Bone marrow (tissue), 2 donors: ENCODE measurements around the gene GPR26.

Experiments
- DNase-seq, 2 donors: peaks; one replicate each; lab custom pipeline; 2025; lab: John Stamatoyannopoulos, UW

The GPR26 gene

DNA sequence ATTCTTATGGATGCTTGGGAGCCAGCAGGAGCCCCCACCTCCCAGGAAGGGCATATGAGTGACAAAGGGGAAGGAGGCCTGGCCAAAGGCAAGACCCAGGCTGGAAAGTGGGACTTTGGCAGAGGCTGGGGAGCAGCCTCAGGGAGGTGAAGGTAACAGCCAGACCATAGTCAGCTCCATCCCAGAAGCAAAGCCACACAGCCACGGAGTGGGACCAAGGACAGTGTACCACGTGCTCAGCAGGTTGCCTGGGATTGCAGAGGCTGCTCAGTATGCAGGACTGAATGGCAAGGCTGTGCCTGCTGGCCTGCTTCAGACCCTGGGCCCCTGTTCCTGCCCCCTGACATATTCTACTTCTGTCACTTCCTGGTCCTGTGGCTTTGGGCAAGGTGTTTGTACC is 17.6 kb upstream of the GPR26 start:
- no peak for DNase-seq

DNA sequence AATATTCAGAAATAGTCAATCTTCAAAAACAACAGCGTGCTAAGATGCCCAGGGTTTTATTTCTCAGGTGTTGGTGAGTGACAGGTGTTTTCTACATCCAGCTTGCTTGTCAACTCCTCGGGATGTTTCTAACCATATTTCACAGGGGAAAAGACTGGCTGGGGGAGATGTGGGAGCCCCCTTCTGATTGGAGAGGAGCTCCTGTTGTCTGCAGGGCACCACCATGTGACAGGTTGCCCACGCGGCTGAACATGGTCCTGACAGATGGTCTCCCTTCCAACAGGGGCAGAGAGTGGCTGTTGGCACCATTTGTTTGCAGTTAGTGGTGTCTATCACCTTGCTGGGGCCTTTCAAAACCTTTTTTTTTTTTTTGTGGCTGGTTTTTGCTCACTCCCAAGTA is 16.5 kb upstream of the GPR26 start:
- DNase-seq = no peak

DNA sequence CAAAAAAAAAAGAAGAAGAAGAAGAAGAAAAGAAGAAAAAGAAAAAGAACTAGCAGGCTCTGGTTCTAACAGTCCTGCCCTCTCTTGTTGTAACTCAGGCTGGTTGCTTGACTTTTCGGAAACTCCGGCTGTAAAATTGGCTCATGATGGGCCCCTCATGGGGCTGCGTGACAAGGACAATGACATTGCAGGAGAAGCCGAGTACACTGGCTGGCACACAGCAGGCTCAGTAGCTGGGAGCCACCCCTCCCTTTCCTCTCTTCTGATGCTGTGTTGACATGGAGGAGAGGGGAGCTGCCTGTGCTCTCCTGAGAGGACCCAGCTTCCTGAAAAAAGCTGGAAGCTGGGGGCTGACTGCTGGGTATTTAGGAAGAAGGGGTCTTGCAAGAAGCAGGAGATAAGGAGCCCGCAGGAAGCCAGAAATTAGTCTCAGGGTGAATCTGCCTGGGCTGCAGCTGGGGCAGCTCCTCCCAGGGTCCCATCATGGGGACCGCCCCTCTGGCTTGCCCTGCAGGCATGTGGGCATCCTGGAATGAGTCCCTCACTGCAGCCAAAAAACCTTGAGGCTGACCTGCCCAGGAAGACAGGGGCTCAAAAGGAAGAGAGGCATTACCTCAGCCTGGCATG is 14.6 kb upstream of the GPR26 start:
- no peak for DNase-seq

DNA sequence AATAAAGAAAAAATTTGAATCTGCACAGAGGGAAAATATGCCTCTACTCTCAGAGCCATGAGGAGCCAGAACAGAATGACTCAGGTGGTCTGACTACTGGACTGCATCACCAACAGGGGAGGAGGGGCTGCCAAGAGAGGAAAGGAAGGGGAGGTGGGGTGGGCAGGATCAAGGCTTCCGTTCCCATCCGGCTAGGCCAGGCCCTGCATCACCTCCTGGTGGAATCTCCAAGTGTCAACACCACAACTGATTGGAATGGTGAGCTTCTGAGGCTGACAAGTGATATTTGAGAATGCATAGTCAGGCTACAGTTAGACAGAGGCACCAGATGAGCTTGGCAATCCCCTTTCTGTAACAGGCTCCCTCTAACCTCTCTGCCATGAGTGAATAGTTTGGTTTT is 10.4 kb upstream of the GPR26 start:
- DNase-seq = no peak

DNA sequence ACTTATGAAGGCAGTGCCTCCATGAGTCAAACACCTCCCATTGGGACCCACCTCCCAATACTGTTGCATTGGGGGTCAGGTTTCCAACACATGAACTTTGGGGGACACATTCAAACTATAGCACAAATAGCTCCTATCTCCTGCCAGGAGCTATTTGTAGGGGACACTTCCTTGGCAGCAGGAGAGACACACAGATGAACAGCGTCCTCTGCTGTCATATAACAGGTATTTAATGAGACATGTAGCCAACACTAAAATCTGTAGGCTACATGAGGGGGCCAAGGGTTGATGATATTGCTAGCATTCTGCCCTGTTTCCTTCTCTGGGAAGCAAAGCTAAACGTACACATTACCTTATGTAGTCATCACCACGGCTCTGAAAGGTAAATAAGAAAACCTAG is 2.6 kb upstream of the GPR26 start:
- no peak for DNase-seq

DNA sequence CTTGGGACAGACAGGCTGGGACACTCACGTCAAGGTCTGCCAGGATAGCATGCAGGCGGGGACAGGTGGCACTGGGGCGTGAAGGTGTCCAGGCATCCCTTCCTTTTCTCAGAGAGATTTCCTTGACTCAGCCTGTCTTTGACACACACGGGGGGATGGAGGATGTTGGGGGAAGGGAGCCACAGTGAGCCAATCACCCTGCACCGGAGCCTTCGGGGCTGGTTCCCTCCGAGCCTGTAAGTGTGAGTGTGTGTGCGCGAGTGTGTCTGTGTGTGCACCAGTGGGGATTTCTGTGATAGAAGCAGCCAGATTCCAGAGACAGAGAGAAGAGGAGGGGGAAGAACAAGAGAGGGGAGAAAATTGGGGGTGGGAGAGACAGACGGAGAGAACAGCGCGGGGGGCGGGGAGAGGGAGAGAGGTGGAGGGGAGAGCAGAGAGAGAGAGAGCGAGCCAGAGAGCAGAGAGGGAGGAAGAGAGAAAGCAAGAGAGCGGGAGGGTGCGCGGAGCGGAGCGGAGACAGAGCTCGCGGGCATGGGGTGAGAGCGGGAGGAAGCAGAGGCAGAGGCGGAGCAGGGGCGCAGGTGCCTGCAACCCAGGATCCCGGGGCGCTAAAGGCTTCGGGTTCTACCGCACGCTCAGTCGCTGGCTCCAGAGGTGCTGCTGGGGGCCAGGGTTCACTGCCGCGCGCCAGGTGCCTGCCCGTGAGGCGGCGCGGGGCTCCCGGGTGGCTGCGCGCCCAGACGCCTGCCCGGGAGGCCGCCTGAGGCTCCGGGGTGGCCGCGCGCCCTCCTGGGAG is 466 bp upstream of the GPR26 start:
- no peak for DNase-seq

DNA sequence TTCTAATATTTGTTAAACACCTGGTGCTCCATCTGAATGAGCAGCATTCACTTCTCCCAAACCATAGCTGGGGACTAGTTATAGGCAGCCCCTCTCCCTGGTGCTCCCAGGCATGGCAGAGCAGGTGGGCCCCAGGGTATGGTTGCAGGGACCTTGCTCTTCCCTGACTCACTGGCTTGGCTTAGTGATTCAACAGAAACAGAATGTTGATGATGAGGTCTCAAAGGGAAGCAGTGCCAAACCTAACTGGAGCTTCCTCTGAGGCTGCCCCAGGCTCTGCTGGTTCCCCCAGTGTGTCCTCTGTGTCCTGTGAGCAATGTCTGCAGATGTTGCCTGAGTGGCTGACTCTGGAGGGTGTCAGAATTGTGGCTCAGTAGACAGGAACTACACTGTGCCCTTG is 3.7 kb downstream of the GPR26 start:
- DNase-seq = no peak

DNA sequence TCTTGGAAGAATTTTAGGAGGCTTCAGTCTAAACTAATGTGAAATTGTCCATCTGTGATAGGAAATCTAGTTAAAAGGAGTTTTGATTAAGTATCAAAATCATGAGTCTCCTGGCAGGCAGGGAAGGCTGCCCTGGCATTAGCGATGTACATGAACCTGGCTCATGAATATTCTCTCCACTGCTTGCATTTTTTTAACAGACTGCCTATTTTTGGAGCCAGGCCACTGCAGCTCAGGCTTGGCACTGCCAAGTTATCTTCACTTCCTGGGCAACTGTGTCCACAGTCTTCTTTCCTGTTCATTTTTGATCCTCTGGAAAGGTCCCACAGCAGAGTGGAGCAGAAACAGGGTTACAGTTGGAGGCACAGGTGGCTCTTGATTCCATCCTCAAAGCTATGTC is 7.0 kb downstream of the GPR26 start:
- DNase-seq = no peak

DNA sequence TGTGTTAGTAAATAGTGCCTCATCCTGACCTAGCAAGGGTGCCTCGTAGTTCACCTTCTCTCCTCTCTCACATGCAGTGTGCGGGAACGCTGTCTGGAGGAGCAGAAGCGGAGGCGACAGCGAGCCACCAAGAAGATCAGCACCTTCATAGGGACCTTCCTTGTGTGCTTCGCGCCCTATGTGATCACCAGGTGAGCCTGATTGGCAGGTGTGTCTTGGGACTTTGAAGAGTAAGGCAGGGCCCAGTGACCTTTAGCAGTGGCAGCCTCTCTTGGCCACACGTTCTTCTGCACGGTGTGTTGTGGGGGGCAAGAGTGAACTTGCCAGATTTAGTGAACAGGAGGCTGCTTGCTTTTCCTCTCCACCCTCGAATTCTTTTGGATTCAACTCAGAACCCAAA is 8.6 kb downstream of the GPR26 start:
- DNase-seq = no peak

DNA sequence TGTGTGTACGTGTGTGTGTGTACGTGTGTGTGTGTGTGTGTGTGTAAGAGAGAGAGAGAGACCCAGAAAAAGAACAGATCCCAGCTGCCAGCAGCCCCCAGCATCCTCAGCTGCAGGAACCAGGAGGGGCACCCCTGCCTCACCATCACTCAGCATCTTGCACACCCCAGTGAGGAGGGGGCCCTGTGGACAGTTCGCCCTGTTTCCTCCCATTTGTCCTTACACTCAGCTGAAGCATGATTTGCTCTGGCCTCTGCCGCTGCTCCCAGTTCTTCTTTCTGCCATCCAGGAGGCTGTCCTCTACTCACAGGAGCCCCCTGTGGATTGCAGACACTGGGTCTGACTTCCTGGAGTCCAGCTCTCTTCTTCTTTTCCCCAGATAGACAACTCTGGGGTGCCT is 9.7 kb downstream of the GPR26 start:
- no peak for DNase-seq

DNA sequence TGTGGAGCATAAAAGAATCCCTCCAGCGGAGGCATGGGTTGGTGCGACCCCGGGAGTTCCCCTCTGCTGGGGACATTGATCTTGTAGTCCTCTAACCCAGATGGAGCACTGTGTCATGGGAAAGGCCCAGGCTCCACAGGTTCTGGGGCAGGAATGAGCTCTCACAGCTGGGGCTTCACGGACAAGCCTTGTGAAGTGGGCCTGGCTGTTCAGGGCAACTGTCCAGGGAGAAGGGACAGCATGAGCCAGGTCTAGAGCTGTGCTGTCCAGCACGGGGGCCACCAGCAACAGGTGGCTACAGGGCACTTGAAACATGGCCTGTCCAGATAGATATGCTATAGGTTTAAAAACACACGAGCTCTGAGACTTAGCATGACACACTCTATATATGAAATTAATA is 11.4 kb downstream of the GPR26 start:
- no peak for DNase-seq

DNA sequence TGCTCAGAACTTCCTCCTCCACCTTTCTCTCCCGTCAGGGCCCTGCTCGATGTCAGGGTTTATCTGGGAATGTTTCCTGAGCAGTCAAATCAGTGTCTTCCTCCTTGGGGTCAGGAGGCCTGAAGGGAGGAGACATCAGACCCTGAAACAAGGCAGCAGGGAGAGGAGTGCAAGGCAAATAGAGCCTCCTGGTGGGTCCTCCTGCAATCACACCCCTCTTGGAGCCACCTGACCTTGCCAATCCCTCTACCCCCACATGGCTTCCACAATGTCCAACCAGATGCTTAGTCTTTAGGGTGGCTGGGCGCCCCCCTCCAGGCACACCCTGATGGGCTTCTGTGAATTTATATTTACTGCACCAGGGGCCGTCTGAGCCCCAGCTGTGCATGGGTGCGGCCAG is 12.2 kb downstream of the GPR26 start:
- DNase-seq = no peak

DNA sequence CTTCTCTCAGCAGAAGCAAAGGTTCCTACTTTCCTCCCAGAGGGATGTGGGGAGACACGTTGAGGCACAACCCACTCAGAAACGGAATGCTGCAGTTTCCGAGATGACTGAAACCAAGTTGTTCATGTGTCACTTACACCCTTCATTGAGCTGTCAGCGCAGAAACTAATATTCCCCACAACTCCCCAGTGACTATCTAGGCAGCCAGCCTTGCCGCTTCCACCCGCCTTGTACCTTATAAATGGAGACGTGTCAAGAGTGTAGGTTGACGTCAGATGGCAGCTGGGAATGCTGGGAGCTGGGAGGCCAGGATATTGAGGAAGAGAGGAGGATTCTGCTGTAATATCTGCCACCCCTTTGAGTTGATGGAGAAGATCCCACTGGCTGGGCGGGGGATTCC is 15.1 kb downstream of the GPR26 start:
- no peak for DNase-seq

DNA sequence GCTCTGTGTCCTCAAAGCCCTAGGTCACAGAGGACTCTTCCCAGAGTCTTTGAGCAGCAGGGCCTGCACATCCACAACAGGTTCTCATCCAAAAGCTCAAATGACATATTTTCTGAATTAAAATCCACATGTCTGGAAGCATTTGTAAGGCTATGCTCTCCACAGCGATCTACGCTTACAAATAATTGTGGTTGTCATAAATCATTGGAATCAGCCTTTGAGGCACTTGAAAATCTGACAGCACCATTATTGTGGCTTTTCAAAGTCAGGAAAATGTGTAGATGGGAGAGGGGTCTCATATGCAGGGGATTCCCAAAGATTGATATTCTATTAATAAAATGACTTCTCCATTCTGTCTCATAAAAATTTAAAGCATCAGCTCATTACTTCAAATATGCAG is 16.3 kb downstream of the GPR26 start:
- no peak for DNase-seq

DNA sequence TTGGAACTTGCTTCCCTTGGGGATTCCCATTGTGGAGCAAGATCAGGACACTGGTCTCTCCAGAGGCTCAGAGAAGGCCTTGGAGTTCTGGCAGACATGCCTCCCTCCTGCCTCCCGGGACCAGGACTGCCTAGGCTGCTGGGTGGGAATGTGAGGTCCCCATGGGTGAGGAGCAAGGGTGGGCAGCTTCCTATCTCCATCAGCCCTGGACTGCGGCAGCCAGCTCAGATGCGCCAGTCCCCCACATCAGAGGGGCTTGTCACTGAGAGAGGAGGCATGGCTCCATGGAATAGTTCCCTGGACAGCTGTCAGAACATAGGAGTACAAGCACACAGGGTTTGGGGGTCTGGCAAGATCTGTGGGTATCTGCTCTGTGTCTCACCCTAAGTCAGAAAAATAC is 17.3 kb downstream of the GPR26 start:
- no peak for DNase-seq

DNA sequence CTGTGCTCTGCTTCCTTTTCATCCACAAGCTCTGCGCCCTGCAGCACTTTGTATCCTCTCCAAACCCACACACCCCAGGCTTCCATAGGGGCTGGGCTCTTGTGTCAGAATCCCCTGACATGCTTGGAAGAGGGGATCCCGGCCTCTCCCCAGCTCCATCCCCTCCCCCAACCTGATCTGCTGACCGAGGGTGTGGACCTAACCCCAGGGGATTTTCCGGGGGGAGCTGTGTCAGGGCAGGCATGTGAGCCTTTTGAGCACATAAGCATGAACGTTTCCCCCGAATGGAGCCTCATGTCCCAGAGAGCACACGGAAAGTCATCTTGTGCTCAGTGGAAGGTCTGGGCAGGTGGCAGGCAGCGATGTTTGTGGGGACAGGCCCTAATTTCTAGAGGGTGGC is 17.7 kb downstream of the GPR26 start:
- no peak for DNase-seq

DNA sequence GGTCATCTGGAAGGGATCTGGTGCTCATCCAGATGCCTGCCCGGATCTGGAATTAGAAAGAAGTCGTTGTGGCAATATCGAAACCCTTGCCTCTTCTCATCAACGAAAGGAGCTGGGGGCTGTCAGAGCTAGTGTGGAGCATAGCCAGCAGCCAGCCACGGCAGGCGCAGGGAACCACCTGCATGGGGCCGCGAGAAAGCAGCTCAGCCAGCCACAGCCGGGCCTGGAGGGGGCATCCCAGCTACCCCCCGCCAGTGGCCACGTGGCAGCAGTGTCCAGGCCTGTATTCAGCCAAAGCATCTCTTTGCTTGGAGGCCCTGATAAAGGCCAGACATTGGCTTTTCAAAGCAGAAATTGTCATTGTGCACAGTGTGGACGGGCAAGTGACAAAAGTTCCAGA is 19.1 kb downstream of the GPR26 start:
- no peak for DNase-seq

DNA sequence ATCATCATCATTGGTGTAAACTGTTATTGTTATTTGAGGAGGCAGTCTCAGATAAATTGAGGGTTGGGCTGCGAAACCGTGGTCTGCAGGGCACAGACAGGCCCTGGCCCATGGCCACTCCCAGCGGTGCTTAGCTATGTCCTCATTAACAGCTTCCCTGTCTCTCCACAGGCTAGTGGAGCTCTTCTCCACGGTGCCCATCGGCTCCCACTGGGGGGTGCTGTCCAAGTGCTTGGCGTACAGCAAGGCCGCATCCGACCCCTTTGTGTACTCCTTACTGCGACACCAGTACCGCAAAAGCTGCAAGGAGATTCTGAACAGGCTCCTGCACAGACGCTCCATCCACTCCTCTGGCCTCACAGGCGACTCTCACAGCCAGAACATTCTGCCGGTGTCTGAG is 21.6 kb downstream of the GPR26 start:
- DNase-seq = no peak

DNA sequence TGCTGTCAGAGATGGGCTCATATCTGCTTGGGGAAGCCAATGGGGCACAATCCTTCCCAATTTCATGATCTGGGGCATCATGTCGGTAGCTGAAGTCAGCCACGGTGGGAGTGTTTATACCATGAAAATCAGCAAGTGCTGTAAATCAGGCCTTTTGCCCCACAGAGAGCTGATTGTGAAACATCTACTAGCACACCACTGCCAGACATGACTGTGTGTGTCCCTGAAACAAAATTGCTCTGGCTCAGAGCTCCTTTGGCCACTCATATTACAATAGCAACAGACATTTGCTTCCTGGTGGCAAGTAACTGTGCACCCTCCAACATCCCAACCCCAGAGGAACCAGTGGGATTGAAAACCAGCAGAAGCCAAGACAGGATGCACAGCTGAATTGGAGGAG is 23.7 kb downstream of the GPR26 start:
- no peak for DNase-seq

DNA sequence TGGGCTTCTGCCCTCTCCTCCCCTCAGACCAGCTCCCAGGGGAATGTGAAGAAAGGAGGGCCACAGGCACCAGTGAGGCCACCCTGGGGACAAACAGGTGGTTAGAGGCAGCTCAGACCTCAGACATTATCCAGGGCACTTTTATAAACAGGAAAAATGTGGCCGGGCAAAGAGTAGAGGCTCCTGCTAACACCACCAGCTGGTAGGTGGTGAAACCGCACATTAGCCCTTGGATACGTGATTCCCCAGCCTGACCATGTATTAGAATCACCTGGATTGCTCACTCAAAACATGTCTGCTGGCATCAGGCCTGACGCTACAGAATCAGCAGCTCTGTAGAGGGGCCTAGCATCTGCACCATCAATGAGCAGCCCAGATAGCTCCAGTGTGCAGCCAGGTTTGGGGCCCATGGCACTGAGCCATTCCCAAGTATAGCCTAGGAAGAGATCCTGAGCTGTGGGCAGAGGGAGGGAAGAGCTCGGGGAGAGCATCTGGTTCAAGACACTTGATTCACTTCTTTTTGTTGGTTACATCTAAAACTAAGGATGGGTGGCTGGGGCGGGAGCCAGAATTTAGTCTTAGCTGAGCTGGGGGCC is 37.1 kb downstream of the GPR26 start:
- no peak for DNase-seq

DNA sequence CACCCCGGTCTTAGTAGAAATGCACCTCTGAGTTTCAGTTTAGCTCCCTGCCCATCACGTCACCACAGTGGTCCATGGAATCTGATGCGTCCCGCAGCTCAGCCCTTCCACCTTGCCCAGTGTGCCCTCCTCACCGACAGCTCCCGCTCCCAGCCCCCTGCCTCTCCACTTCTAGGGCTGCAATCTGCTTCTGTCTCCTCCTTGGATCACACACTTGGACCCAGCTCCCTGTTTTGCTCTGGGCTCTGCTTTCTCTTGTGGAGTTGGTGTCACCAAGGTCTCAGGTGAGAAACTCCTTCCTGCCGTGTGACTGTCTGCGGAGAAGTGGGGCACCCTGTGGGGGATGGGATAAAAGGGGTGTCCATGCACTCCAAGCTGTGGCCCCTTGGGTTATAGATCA is 37.9 kb downstream of the GPR26 start:
- no peak for DNase-seq

DNA sequence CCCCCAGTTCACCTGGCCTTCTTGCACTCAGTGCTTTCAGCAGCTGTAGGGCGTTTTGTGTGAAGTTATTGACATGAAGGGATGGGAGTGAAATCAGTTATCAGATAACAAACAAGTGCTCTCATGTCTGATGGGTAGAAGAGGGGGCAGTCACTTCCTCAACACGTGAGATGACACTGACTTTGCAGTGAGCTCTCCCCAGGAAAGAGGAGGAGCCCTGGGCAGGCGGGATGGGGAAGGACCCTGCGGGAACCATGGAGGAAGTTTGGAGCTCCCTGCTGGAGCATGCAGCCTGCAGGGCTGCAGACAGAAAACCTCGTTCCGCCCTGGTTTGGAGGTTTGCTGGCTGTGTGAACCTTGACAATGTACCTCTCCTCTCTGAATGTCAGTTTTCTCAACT is 38.7 kb downstream of the GPR26 start:
- no peak for DNase-seq

DNA sequence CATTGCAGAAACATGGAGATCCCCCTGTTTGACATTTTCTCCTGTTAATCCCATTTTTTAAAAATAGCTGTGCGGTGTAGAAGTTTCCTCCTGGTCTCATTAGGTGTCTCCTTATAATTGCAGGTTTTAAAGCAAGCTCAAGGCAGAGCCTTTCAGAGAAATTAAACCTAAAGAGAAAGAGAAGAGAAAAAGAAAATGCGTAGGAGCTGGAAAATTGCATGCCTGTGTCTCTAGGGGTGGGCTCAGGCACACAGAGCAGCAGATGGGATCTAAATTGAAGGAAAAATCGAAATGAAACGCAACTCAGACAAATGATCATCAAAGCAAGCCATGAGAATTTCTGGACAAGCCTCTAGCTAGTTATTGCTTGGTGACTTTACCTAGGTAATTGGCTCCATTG is 40.1 kb downstream of the GPR26 start:
- no peak for DNase-seq

DNA sequence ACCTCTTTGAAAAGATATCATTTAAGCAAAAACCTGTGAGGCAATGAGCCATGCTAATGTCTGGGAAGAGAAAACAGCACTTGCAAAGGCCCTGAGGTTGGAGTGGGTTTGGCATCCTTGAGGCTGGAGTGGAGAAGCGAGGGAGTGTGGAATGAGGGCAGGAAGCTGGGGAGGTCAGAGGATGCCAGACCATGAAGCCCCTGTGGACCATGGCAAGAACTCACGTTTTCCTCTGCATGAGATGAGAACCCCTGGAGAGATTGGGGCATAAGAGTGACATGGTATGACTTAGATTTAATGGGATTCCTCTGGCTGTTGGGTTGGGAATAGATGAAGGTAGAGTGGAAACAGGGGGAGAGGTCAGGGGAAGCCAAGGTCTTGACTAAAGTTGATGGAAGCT is 49.4 kb downstream of the GPR26 start:
- DNase-seq = no peak
